H1 (cell line): ENCODE results near the gene ZNF143.

Experiments used
- BACH1 ChIP-seq: IDR thresholded peaks from 2 replicates; pipeline ENCODE4 v1.6.1; 2012; ENCODE audit warnings: low read length, improper control_type of control experiment
- BRCA1 ChIP-seq: IDR thresholded peaks from 2 replicates; pipeline ENCODE4 v1.6.1; 2012; ENCODE audit warnings: low read depth, low read length, improper control_type of control experiment
- CTCF ChIP-seq, 3 experiments: IDR thresholded peaks; 1 replicate in 2 of 3; 2 replicates in 1 of 3; pipeline versions ENCODE4 v1.5.1 to v1.6.1; 2011; ENCODE audit warnings: low read length in 3 of 3, mild to moderate bottlenecking in 3 of 3, inconsistent platforms in 2 of 3, low read depth in 1 of 3, moderate library complexity in 1 of 3; ENCODE audit not compliant: insufficient read depth in 1 of 3; ENCODE audit errors: control extremely low read depth in 1 of 3
- EP300 ChIP-seq, 2 experiments: IDR thresholded peaks; 1 replicate in 1 of 2; 2 replicates in 1 of 2; pipeline ENCODE4 v1.6.1; 2011 to 2012; ENCODE audit warnings: low read depth in 2 of 2, low read length in 2 of 2, mild to moderate bottlenecking in 2 of 2, borderline replicate concordance in 1 of 2, inconsistent platforms in 1 of 2, moderate library complexity in 1 of 2
- MAX ChIP-seq: IDR thresholded peaks from 2 replicates; pipeline ENCODE4 v1.6.1; 2012; ENCODE audit warnings: inconsistent platforms
- POLR2A ChIP-seq, 2 experiments: IDR thresholded peaks; 1 replicate in 1 of 2; 2 replicates in 1 of 2; pipeline ENCODE4 v1.6.1; 2011; ENCODE audit warnings: low read depth in 2 of 2, low read length in 2 of 2, mild to moderate bottlenecking in 2 of 2; ENCODE audit errors: control extremely low read depth in 1 of 2
- POLR2AphosphoS5 ChIP-seq: IDR thresholded peaks from 2 replicates; pipeline ENCODE4 v1.6.1; 2011; ENCODE audit warnings: low read depth, low read length
- RAD21 ChIP-seq, 2 experiments: IDR thresholded peaks in 1 of 2; conservative IDR thresholded peaks in 1 of 2; 2 replicates each; pipeline ENCODE4 v1.6.1; 2011; ENCODE audit warnings: low read depth in 2 of 2, low read length in 2 of 2, improper control_type of control experiment in 1 of 2, inconsistent platforms in 1 of 2, mild to moderate bottlenecking in 1 of 2, moderate library complexity in 1 of 2
- SP1 ChIP-seq: IDR thresholded peaks from 2 replicates; pipeline ENCODE4 v1.6.1; 2011; ENCODE audit warnings: low read depth, low read length
- TAF1 ChIP-seq: IDR thresholded peaks from 2 replicates; pipeline ENCODE4 v1.6.1; 2011; ENCODE audit warnings: mild to moderate bottlenecking, low read depth, low read length

- TF ChIP-seq RAD21 (IDR thresholded peaks at IDR 0.05 in 1 of 2, conservative IDR thresholded peaks at IDR 0.05 in 1 of 2; ENCODE audit: low read depth in 2 of 2, low read length in 2 of 2): no peak
- TF ChIP-seq CTCF (IDR thresholded peaks at IDR 0.05; ENCODE audit: control extremely low read depth in 1 of 3, insufficient read depth in 1 of 3, low read depth in 1 of 3, low read length in 3 of 3): no peak
- no peak for TF ChIP-seq MAX
- no peak for TF ChIP-seq BRCA1
- no peak for TF ChIP-seq POLR2A (IDR thresholded peaks at IDR 0.05; ENCODE audit: control extremely low read depth in 1 of 2, low read depth in 2 of 2, low read length in 2 of 2)
- TF ChIP-seq TAF1: no peak
- no peak for TF ChIP-seq BACH1
- no peak for TF ChIP-seq POLR2AphosphoS5
- TF ChIP-seq SP1: no peak
- no peak for TF ChIP-seq EP300 (IDR thresholded peaks at IDR 0.05; ENCODE audit: borderline replicate concordance in 1 of 2, low read depth in 2 of 2, low read length in 2 of 2)
Measured at GRCh38 chr11:9459667-9460321, 1.0 kb upstream of the ZNF143 start.
